Osteoblast (primary cell): ENCODE data around the gene EVPLL. TPM values are rescaled to one million over a fixed set of nuclear protein-coding genes. Genes with fewer than 3 reads are reported as not detected.

Source experiments
- DNase-seq: peaks from one replicate; pipeline ENCODE4 v3.0.0; 2011; ENCODE audit warnings: low spot score, mixed read lengths; ENCODE audit not compliant: insufficient read length; ENCODE audit errors: missing footprints
- H2AFZ ChIP-seq: 2 replicates; pipeline ENCODE4 v1.6.0; 2011; ENCODE audit warnings: mild to moderate bottlenecking, low read length
- H3K27ac ChIP-seq: 2 replicates; pipeline ENCODE4 v1.5.1; 2011; ENCODE audit warnings: mild to moderate bottlenecking, low read depth, low read length, moderate library complexity
- H3K27me3 ChIP-seq: 2 replicates; pipeline ENCODE4 v1.6.0; 2012; ENCODE audit warnings: mild to moderate bottlenecking, control low read depth, inconsistent platforms, low read length, moderate library complexity; ENCODE audit not compliant: insufficient read depth
- H3K36me3 ChIP-seq: 2 replicates; pipeline ENCODE4 v1.5.1; 2011; ENCODE audit warnings: mild to moderate bottlenecking, low read length, control low read depth, moderate library complexity; ENCODE audit not compliant: insufficient read depth
- H3K4me1 ChIP-seq: 2 replicates; pipeline ENCODE4 v1.5.1; 2011; ENCODE audit warnings: mild to moderate bottlenecking, low read length, control low read depth, moderate library complexity; ENCODE audit not compliant: insufficient read depth
- H3K4me2 ChIP-seq: 2 replicates; pipeline ENCODE4 v1.6.0; 2011; ENCODE audit warnings: mild to moderate bottlenecking, low read length; ENCODE audit not compliant: insufficient read depth
- H3K4me3 ChIP-seq: fragments of 200-600 bp; sonication (generic); 3 replicates; pipeline ENCODE4 v1.5.1; 2012; ENCODE audit warnings: mild to moderate bottlenecking, low read length, inconsistent platforms; ENCODE audit not compliant: insufficient read depth
- H3K79me2 ChIP-seq: 2 replicates; pipeline ENCODE4 v1.6.0; 2012; ENCODE audit warnings: mild to moderate bottlenecking, low read length, control low read depth, inconsistent platforms; ENCODE audit not compliant: insufficient read depth
- H3K9me3 ChIP-seq: 2 replicates; pipeline ENCODE4 v1.5.1; 2011; ENCODE audit warnings: low read depth, low read length, control low read depth
- H4K20me1 ChIP-seq: 2 replicates; pipeline ENCODE4 v1.6.0; 2012; ENCODE audit warnings: mild to moderate bottlenecking, low read length, control low read depth; ENCODE audit not compliant: insufficient read depth
- CTCF ChIP-seq: IDR thresholded peaks from 2 replicates; pipeline ENCODE4 v1.5.1; 2011; ENCODE audit warnings: mild to moderate bottlenecking, low read depth, low read length, moderate library complexity; ENCODE audit errors: extremely low read depth
- total RNA-seq: library from RNA; depleted of rRNA; stranded (reverse); fragments of >200 nt; gene quantifications from 2 replicates; pipeline ENCODE4 v1.2.3, GENCODE V29; 2012

The EVPLL gene
- total RNA-seq, 1 donor, result not detected

DNA sequence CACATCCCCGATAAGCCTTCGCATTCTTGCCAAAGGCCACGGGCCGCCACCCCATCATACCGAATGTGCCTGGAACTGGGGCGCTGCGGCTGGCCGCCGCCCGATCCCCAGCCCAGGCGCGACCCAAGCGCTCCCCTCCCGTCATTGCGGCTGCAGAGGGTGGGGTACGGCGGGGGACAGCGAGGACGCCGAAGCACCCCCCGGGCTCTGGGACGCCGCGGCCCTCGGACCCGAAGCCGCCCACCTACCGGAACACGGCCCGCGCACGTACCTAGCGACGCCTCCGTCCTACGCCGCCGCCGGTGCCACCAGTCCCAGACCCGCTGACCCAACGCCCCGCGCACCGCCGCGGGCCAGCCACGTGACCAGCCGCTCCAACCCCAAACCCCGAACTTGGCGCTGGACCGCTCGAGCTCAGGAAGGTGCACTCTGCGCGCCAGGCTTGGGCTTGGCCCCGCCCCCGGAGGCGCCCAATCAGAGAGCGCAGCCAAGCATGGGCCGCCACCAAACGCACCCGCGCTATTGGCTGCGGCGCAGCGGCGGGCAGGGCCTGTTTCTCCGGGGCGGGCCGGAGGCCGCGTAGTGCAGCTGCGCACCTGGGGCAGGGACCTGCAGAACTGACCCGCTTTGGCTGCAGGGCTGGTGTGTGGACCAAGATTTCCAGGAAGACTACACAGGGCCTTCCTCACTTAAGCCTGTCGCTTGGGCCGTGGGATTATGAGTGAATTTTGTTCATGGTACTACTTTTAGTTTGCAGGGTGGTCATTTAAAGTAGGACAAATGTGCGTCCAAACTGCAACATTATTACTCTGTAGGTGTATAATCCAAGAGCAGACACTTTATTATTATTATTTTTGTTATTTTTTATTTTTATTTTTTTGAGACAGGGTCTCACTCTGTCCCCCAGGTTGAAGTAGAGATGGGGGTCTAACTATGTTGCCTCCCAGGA is 14.2 kb upstream of the EVPLL start, which contains the start of gene SHMT1:
SHMT1 (minus strand) TSS at position 450 of the 949 bp plus-strand sequence. CDS start 7,569 bp downstream, outside the sequence.
- Histone ChIP-seq H3K4me3 (peak within 1 kb of the TSS; percentile 83), H2AFZ (peak within 1 kb of the TSS; percentile 87), H3K4me1 (peaks cover 4% of the 10 kb centered on the region), H3K79me2 (peaks cover 11% of the 10 kb centered on the region), H3K36me3 (no peaks in the 10 kb centered on the region), H3K27me3 (no peaks in the 10 kb centered on the region), H3K4me2 (peak within 1 kb of the TSS; percentile 81), H3K27ac (peak within 1 kb of the TSS; percentile 39), H3K9me3 (no peaks in the 10 kb centered on the region), H4K20me1 (no peaks in the 10 kb centered on the region)
- TF ChIP-seq CTCF, result no peak
- DNase-seq, result peak; percentile 99

GRCh38 chr17:18364166-18364565 is 13.4 kb upstream of the EVPLL start:
- H3K36me3 ChIP-seq, result no peaks in the 10 kb centered on the region
- DNase-seq, result no peak
- no peaks in the 10 kb centered on the region for H4K20me1 ChIP-seq
- no peak overlapping the region for H3K4me2 ChIP-seq
- H3K79me2 ChIP-seq, result peaks cover 11% of the 10 kb centered on the region
- no peaks in the 10 kb centered on the region for H3K9me3 ChIP-seq
- H3K27ac ChIP-seq, result no peak overlapping the region
- peaks cover 4% of the 10 kb centered on the region for H3K4me1 ChIP-seq
- no peak overlapping the region for H3K4me3 ChIP-seq
- no peak overlapping the region for H2AFZ ChIP-seq
- no peak for TF ChIP-seq CTCF
- peaks cover 2% of the 10 kb centered on the region for H3K27me3 ChIP-seq

DNA sequence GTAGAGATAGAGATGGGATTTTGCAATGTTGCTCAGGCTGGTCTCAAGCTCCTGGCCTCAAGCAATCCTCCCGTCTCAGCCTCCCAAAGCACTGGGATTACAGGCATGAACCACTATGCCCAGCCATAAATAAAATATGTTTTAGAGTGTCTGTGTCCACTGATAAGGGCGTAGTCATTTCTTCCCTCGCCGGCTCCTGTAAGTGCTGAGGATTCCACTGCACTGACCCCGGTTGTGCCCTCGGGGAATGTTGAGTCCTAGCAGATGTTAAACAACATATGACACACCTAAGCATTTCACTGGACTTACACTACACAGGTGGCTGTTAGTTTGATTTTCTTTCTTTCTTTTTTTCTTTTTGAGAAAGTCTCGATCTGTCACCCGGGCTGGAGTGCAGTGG is 8.6 kb upstream of the EVPLL start:
- Histone ChIP-seq H3K4me1 (no peaks in the 10 kb centered on the region), H3K9me3 (no peaks in the 10 kb centered on the region), H3K27ac (no peak overlapping the region), H3K36me3 (no peaks in the 10 kb centered on the region), H3K4me2 (no peak overlapping the region), H2AFZ (no peak overlapping the region), H3K27me3 (peaks cover 8% of the 10 kb centered on the region), H4K20me1 (no peaks in the 10 kb centered on the region), H3K4me3 (no peak overlapping the region), H3K79me2 (no peaks in the 10 kb centered on the region)
- TF ChIP-seq CTCF, result no peak
- DNase-seq, result no peak

DNA sequence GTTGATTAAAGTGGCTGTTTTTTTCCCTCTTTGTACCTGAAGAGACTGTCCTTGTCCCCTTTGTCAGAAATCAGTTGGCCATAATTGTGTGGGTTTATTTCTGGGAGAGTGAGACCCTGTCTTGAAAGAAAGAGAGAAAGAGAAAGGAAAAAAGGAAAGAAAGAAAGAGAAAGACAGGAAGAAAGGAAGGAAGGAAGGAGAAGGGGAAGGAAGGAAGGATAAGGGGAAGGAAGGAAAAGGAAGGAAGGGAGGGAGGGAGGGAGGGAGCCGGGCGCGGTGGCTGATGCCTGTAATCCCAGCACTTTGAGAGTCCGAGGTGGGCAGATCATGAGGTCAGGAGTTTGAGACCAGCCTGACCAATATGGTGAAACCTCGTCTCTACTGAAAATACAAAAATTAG is 6.8 kb upstream of the EVPLL start:
- Histone ChIP-seq H3K4me1 (no peaks in the 10 kb centered on the region), H4K20me1 (no peaks in the 10 kb centered on the region), H3K4me3 (no peak overlapping the region), H3K27ac (no peak overlapping the region), H3K36me3 (no peaks in the 10 kb centered on the region), H2AFZ (no peak overlapping the region), H3K9me3 (peaks cover 2% of the 10 kb centered on the region), H3K4me2 (no peak overlapping the region), H3K79me2 (no peaks in the 10 kb centered on the region), H3K27me3 (peaks cover 8% of the 10 kb centered on the region)
- no peak for TF ChIP-seq CTCF
- DNase-seq, result no peak
